Activated effector memory CD4-positive, alpha-beta T cell treated with Interleukin-2 at 50 U/mL for 16 hours (primary cell): ENCODE data around the gene LHFPL3.
"Not testable (repeated sequence)": the region's sequence is repeated elsewhere in the genome, so short reads cannot be mapped to it uniquely, and the experiment has no call there.

Experiments
- DNase-seq: peaks from one replicate; pipeline ENCODE4 v3.0.0-alpha.2; 2020

Gene LHFPL3

DNA sequence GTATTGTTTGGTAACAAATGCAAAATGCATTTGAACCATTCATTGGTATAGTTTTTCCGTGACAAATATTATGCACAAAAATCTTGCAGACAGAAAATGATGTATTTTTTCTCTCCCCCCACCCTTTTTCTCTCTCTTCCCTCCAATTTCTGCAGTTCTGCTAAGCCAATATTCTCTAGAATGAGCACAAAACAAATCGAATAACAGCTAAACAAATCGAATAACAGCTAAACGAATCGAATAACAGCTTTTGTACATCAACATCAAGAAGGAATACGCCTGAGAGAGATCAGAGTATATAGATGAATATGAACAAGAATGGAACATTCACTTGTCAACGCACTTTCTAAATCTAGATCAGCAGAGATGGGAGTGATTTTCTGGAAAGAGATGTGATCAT lies 577.6 kb downstream of the LHFPL3 start:
- DNase-seq, result no peak

DNA sequence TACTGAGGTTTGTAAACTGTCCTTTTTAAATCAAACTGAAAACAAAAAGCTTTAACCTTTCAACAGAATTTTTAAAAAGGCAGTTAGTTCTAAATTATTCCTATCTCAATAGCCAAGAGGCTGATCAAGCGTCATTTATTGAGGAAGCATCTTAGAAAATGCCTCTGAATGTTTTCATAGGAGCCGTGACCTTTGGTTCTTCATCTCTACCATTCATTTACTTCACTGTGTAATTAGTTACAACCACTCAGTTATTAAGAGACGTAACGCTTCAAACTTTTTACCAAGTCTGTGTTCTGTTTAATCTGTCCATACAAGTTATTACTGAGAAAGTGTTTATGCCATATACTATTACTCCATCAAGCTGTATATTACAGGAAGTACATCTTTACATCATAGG lies 578.2 kb downstream of the LHFPL3 start:
- no peak for DNase-seq

DNA sequence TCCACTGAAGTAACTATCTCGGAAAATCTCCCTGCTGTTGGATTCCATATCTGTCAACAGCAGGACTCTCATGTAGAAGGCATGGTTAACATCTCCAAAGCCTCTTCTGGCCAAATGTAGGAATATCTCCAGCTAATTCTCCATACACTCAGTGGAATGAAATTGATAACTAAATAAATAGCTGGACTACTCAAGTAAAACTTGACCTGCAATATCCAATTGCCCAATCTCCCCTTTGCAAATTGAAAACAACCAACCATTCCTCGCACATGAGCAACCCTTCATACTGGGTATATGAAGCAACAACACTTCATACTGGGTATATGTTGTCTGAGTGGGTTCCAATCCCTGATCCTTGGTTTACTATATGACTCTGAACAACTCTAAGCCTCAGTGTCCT lies 580.2 kb downstream of the LHFPL3 start:
- no peak for DNase-seq

DNA sequence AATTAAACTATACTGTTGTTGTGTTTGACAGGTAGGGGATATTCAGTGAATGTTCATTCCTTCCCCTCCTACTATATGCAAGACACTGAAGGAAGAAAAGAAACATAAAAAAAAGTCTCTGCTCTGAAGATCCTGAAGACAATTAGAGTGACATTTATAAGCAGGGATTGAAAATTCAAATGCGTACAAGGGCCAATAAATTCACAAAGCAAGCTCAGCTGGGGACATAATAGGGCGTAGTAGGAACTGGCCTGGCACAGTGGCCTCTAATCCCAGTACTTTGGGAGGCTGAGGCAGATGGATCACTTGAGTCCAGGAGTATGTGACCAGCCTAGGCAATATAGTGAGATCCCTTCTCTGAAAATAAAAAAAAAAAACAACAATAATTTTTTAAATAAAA lies 580.7 kb downstream of the LHFPL3 start:
- no peak for DNase-seq

DNA sequence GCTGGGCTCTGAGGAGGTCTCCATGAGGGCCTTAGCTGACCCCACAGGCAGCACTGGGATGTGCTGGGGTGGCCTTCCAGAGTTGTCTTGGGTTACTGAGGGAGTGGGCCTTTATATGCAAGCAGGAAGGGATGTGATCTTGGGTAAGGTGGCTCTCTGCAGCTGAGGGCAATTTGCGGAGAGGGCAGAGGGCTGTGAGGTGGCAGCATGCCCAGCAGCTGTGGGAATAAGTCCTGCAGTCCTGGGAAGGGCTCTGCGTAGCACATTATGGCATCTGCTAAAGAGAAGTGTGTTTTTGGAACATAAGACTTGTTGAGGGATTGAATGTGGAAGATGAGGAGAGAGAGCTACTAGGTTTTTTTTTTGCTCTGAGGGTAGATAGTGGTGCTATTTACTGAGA lies 586.0 kb downstream of the LHFPL3 start:
- DNase-seq, result no peak

DNA sequence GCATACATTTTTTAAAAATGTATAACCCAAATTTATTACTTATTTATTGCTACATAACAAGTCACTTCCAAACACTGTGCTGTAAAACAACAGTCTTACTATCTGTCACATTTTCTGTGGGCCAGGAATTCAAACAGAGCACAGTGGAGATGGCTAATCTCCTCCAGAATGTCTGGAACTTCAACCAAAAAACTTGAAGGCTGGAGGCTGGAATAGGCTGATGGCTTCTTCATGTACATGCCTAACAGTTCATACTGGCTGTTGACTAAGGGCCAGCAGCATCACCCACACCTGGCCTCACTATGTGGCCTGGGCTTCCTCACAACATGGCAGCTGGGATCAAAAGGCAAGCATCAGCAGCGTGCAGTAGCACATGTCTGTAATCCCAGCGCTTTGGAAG lies 593.2 kb downstream of the LHFPL3 start:
- DNase-seq, result no peak

DNA sequence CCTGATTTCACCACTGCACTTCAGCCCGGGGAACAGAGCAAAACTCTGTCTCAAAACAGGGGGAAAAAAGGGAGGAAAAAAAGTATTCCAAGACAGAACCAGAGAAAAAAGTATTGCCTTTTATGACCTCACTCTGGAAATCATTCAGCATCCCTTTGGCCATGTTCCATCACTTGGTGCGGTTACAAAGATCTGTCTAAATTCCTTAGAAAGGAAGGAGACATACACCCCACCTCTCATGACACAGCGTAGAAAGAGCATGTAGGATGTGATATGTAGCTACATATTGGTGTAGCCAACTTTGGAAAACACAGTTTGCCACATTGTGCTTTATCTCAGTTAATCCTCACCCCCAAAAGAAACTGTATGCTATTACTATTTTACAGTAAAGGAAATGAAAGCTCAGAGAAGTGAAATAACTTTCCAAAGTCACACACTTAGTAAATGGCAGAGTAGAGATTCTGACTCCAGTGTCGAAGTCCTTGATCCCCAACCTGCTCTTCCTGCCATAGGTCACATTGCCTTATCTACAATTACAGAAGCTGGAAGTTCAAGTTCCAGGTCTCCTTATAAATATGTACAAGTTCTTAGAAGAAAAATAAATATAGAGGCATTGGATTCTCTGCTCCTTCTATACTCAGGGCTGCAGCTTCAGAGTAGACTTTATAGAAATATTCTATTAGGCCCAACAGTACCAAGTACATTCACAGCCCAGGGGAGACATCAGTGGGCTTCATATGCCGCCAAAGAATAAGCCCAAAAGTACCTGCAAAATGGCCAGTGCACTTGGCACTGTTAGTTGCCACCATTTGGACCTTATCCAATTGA lies 594.0 kb downstream of the LHFPL3 start:
- DNase-seq, result no peak

DNA sequence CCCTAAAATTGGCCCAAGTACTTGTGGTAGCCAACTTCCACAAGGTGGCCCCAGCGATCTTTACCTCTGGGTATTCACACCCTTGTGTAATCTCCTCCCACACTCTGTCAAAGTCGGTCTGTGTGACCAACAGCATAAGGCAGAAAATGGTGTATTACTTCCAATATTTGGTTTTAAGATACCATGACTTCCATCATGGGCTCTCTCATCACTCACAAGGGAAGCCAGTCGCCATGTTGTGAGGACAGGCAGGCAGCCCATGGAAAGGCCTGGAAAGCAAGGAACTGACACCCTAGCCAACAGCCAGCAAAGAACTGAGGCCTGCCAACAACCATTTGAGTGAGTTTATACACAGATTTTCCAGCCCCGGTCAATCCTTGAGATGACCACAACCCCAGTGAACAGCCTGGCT lies 594.6 kb downstream of the LHFPL3 start:
- peak; percentile 39 for DNase-seq

DNA sequence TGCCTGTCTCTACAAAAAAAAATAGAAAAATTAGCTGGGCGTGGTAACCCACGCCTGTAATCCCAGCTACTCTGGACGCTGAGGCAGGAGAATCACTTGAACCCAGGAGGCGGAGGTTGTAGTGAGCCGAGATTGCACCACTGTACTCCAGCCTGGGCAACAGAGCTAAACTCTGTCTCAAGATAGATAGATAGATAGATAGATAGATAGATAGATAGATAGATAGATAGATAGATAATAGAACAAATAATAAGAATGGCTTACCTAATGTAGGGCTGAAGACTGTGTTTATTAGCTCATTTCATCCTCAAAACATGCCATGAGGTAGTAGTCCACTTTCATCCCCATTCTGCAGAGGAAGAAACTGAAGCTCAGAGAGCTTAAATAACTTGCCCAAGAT lies 597.8 kb downstream of the LHFPL3 start:
- not testable (repeated sequence) for DNase-seq

DNA sequence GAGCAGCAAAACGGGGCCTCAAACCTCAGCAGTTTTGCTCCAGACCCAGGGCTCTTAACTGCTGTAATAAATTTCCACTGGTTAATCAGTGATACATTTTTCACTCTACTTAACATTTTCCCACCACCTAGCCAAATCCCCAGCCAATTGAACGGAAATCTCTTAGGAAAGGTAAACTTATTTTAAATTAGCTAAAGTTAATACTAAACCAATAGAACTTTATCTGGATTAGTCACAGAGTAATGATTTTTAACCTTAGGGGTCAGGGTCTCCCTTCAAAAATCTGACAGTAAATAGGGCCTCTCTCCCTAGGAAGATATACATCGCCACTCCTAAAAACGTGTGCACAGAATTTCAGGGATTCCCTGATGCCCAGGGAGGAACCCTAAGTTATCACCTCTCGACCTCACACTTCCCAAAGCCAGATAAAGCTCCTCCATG lies 598.2 kb downstream of the LHFPL3 start:
- no peak for DNase-seq

DNA sequence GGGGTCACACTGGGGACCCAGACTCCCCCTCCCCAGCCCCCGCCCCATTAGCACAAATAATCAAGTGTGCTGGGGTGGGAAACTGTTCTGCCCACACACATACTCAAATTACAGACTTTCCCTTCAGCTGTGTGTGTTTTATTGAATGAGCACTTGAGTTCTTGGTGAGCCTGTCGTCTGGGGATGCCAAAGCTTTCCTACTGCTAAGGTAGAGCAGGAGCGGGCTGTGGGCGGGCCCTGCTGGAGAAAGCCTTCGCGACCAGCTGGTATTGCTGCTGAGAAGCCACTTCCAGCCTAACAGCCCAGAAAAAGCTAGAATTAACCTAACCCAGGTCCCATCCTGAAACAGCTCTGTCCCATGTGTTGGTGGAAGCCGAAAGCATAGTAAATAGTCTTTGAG lies 598.7 kb downstream of the LHFPL3 start:
- no peak for DNase-seq

DNA sequence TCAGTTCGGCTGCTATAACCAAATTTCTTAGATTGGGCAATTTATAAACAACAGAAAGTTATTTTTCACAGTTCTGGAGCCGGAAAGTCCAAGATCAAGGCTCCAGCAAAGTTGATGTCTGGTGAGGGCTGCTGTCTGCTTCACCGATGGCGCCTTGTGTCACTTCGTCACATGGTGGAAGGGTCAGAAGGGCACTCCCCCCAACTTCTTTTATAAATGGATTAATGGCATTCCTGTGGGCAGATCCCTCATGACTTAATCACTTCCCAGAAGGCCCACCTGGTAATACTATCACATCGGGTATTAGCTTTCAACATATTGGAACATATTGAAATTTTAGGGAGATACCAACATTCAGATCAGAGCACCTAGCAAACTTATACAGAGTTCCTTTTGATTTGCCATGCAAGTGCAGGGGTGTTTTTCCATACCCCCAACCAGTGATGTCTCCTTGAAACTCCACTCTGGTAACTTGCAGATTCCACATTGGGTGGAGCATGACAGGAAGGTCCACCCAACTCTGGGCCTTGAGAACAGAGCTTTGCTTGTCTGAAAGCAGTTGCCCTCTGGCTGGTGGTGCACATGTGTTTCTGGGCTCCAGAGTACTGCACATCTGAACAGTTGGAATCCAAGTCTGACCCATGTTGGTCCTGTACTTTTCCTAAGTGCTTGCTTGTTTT lies 600.5 kb downstream of the LHFPL3 start:
- no peak for DNase-seq

DNA sequence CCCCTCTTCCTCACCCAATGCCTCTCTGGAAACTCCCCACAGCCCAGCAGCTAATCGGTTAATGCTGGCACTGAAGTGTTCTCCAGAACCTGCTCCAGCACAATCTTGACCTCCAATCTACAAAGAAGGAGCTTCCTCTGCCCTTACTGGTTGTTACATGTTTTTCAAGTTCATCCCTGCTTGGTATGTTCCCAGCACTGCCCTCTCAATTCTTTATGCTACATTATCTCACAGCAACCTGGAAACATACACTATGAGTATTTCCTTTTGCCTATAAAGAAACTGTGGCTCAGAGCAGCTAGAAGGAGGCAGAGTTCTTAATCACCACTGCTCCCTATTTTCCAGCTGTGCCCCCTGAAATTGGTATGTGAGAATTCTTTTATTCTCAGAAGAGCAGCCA lies 601.5 kb downstream of the LHFPL3 start:
- DNase-seq, result no peak

DNA sequence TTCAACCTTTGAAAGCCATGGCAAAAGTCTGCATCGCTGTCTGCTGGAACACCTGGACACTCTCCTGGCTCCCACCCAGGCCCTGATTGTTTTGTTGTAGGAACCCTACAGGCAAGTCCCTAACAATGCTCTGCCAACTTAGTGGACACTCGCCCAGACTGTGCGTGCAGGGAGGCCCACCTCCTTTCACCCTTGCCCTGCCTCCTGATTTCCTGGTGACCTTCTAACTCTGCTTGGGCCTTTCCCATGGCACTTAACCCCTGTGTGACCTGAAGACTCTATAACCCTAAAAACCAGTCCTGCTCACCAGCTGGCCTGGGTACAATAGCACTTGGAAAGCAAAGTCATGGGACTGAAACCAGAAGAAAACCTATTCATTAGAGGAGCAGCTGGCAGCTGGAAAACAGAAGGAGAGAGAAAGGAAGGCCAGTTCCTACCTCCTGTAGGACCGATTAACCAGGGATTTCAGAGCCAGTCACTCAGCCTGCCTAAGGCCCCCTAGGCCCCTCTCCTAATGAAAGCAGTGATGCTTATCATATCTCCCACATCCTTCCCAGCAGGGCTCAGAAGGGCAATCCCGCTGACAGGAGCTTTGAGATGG lies 602.9 kb downstream of the LHFPL3 start:
- DNase-seq, result no peak

DNA sequence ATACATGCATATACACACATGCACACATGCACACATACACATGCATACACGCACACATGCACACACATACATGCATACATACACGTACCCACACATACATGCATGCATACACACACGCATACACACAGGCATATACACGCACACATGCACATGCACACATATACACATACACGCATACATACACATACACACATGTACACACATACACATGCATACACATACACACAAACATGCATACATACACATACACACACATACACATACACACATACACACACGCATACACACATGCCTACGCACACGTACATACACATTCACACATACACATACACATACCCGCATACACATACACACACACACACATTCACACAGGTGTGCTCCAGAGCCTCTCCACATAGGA lies 604.6 kb downstream of the LHFPL3 start:
- DNase-seq, result no peak

DNA sequence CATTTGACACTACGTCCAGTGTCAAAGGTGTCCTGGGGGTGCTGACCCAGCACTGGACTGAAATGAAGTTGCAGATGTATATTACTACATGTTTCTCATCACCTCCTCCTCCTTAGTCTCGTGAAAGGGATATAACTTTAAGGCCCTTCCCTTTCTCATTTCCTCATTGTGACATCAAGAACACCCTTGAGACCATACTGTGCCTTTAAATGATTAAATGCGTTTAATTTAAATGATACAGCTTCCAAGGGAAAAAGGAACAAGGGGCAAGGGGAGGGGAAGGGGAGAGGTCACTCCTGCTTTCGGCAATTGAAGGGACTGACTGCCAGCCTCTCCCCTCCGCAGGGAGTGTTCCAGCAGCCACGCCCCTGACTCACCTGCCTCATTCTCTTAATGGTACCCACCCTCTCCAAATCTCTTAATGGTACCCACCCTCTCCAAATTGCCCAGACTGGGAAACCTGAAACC lies 605.2 kb downstream of the LHFPL3 start:
- no peak for DNase-seq

DNA sequence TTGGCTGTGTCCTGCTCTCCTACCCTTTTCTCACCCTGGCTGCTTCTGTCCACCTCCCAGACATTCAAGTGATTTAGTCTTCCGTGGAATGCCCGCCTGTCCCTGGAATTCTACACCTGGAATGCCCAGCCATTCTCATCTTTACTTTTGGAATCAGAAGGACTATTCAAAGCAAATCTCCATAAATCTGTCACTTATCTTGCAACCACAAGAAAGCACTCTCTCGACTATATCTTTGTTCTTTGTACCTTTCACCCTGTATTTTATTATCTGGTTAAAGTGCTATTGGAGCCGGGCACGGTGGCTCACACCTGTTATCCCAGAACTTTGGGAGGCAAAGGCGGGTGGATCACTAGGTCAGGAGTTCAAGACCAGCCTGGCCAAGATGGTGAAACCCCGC lies 606.3 kb downstream of the LHFPL3 start:
- DNase-seq, result no peak

DNA sequence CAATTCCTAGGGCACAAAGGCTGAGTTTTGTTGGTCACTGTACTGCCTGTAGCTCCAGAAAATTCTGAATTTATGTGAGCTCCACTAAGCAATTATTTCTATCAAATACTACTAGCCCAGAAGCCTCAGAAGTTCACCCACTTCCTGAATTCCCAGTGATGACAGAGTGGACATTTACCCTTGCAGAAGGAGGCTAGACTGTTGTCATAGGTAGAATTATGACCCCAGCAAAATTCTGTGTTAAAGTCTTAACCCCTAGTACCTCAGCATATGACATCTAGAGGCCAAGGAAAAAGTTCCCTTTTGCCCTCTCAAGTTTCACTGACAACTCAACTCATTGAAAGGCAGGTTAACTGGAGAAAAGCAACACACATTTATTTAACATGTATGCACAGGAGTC lies 606.9 kb downstream of the LHFPL3 start:
- no peak for DNase-seq

DNA sequence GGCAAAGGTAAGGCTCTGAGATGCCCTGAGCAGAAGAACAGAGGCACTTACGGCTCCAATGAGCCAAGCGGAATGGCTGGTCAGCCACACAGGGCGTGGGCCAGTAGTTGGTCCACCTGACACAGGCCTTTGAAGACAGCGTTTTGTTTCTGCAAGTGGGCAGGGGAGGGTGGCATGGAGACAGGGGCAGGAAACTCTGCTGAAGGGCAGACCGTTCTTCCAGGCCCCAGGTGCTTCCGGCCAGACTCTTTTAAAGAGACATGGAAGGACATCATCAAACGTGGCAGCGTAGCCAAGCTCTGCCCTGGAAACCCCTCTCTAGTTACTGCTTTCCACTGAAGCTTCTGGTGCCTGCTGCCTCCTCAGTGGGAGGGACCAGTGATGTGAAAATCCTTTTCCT lies 608.1 kb downstream of the LHFPL3 start:
- DNase-seq, result no peak

DNA sequence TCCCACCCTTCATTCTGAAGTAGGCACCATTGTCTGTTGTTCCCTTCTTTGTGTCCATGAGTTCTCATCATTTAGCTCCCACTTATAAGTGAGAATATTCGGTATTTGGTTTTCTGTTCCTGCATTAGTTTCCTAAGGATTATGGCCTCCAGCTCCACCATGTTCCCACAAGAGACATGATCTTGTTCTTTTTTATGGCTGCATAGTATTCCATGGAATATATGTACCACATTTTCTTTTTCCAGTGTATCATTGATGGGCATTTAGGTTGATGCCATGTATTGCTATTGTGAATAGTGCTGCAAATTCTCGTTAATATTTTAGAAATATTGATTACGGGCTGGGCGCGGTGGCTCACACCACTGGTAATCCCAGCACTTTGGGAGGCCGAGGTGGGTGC lies 609.1 kb downstream of the LHFPL3 start:
- not testable (repeated sequence) for DNase-seq

DNA sequence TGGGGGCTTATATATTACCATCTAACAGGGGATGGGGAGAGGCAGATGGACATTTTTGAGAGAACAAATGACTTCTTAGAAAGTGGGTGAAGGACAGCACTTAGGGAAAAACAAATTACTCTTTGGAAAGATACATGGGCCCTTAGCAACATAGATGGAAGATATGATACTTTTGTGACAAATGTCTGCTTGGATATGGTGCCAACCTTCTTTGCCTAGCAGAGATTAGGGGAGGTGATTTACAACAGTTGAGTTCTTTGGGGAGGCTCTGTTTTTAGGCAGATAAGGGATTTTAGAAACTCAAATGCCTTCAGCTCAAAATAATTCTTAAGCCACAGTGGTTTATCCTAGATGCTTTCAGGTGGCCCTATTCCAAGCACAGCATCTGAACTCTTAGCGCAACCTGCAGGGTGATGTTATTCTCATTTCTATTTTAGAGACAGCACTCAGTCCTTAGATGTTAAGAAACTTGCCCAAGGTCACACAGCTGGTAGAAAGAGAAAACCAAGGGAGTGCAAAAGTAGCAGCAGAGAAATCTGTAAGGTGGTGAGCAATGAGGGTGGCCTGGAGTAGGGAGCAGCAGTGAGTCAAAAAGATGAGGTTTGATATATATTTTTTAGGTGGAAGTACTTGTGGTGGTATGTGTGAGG lies 610.5 kb downstream of the LHFPL3 start:
- DNase-seq, result no peak

DNA sequence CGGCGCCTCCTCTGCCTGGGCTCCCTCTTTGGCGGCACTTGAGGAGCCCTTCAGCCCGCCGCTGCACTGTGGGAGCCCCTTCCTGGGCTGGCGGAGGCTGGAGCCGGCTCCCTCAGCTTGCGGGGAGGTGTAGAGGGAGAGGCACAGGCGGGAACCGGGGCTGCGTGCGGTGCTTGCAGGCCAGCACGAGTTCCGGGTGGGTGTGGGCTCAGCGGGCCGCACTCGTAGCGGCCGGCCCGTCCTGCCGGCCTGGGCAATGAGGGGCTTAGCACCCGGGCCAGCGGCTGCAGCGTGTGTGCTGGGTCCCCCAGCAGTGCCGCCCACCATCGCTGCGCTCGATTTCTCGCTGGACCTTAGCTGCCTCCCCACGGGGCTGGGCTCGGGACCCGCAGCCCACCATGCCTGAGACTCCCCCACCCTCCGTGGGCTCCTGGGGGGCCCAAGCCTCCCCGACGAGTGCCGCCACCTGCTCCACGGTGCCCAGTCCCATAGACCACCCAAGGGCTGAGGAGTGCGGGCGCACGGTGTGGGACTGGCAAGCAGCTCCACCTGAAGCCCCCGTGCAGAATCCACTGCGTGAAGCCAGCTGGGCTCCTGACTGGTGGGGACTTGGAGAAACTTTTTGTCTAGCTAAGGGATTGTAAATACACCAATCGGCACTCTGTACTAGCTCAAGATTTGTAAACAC lies 611.8 kb downstream of the LHFPL3 start:
- no peak for DNase-seq
